Testis (tissue), 2 donors: ENCODE measurements around the gene MAML2.

ENCODE experiments used
- POLR2A ChIP-seq: fragments of 450-650 bp; IDR thresholded peaks from one replicate; pipeline ENCODE4 v1.6.1; 2017; ENCODE audit warnings: antibody characterized with exemption, mild to moderate bottlenecking, moderate library complexity
- TF ChIP-seq, protein P1 (sequence below), 3 experiments: fragments of 450-650 bp in 2 of 3; fragments of 200-600 bp in 1 of 3; sonication (generic) in 1 of 3; IDR thresholded peaks; one replicate each; pipeline ENCODE4 v1.5.1; 2016 to 2019; ENCODE audit warnings: antibody characterized with exemption in 3 of 3, mild to moderate bottlenecking in 2 of 3, moderate library complexity in 1 of 3

DNA sequence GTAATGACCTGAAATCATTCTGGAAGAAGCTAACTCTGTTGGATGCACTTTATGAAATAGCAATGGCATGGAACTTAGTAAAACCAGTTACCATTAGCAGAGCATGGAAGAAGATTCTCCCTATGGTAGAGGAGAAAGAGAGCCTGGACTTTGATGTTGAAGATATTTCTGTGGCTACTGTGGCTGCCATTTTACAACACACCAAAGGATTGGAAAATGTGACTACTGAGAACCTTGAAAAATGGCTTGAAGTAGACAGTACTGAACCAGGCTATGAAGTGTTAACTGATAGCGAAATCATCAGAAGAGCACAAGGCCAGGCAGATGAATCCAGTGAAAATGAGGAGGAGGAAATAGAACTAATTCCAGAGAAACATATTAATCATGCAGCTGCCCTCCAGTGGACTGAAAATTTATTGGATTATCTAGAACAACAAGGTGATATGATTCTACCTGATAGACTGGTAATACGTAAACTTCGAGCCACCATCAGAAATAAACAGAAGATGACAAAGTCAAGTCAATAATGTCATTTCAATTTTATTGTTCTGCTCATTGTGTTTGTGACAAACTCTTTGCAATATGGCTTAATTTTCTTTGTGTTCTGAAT is 48.8 kb upstream of the MAML2 start:
- TF ChIP-seq, protein P1, sequence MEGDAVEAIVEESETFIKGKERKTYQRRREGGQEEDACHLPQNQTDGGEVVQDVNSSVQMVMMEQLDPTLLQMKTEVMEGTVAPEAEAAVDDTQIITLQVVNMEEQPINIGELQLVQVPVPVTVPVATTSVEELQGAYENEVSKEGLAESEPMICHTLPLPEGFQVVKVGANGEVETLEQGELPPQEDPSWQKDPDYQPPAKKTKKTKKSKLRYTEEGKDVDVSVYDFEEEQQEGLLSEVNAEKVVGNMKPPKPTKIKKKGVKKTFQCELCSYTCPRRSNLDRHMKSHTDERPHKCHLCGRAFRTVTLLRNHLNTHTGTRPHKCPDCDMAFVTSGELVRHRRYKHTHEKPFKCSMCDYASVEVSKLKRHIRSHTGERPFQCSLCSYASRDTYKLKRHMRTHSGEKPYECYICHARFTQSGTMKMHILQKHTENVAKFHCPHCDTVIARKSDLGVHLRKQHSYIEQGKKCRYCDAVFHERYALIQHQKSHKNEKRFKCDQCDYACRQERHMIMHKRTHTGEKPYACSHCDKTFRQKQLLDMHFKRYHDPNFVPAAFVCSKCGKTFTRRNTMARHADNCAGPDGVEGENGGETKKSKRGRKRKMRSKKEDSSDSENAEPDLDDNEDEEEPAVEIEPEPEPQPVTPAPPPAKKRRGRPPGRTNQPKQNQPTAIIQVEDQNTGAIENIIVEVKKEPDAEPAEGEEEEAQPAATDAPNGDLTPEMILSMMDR (IDR thresholded peaks at IDR 0.05) = no peak
- TF ChIP-seq POLR2A = no peak
